Measurements from ENCODE around the gene FRMD4B.

Gene FRMD4B

GRCh38 chr3:69321301-69322157, 64.4 kb downstream of the FRMD4B start:
- no peak for DNase-seq

DNA sequence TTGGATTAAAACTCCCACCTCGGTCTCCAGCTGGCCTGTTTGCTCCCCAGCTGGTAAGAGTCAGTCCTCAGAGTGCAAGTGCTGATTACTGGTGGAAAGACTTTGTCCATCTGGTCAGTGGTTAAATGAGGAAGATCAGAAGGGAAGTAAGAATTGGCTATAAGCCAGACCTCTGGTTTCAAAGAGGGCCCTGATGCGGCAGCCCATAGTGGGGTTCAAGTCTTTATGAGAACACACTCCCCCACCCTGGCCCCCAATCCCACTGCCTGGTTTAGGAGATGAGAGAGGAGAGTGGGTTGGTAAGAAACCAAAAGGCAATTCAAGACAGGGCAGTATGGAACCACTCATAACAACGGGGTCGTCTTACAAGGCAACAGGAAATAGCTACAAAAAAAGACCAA, 65.0 kb downstream of the FRMD4B start:
- DNase-seq, result no peak

- no peak for DNase-seq
These were observed 66.2 kb downstream of the FRMD4B start for GRCh38 chr3:69319652-69320051.

- DNase-seq, result no peak
These were observed 67.5 kb downstream of the FRMD4B start for GRCh38 chr3:69318410-69318809.

DNA sequence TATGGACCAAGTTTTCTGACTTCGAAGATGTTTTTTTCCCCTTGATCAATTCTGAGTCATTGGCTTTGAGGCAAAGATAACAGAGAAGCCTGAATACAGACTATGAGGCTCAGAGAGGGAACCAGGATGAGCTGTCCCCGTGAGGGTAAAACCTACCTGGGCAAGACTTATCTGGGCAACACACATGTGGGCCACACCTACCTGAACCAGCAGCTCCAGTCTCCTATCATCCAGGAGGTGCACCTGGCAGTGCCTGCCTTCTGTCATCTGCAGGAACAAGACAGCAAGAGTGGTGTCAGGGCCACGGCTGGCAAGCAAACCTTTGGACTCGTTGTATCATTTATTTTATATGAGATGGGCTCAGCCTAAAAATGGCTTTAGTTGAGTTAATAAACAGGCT, 72.6 kb downstream of the FRMD4B start:
- no peak for DNase-seq

DNA sequence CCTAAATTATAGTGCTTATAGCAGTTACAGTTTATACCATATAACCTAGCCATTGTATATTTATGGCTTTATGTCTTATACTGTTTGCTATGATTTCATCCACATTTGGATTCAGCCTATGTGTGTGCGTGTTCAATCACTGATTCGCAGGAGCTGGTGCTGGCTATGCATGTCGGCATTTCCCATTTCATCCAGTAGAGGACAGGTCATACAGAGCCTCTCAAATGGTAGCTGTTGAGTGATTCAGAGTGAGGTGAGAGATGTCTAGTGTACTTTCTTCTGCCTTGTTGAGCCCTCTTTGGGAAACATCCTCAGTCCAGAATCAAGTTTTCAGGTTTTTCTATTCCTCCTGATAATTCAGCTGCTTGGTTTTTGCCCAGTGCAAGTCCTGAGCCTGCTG, 76.1 kb downstream of the FRMD4B start:
- DNase-seq, result no peak

GRCh38 chr3:69306239-69307185, 79.4 kb downstream of the FRMD4B start:
- peak; percentile 73 for DNase-seq

DNA sequence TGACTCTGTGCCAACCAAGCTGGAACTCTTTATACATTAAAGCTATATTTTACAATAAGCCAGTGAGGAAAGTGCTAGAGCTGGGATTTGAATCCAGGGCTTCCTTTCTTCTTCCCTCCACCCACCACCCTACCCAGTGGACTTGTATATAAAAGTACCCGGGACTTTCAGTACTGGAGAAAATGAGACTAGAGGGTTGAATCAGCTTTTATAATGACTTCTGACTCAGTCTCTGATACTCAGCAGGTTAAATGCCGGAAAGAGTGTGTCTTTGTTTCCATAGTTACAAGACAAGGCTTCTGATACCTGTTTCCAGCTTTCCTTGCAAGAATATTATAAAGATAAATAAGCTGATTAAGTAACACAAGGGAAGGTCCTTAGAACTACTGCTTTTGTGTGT, 80.9 kb downstream of the FRMD4B start:
- DNase-seq, result no peak

GRCh38 chr3:69304396-69304795, 81.5 kb downstream of the FRMD4B start:
- DNase-seq, result no peak

DNA sequence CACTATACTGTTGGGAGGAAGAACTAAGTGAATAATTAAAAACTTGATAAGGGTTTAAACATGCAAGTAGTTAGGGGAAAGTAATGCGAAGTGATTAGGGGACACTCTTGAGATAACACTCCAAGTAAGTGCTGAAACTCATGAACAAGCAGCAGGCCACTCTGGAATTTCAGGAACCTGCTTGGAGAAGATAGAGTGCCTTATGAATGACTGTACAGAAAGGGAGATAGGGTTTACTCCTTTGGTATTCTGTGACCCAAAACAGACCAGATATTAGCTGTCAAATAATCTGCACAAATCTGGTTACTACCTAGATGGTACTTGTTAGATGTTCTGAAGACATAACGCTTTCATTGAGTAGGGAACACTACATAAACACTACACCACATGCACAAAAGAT, 85.6 kb downstream of the FRMD4B start:
- DNase-seq, result no peak

- DNase-seq, result no peak
These were observed 86.5 kb downstream of the FRMD4B start for GRCh38 chr3:69299344-69299743.

GRCh38 chr3:69297501-69297900, 88.4 kb downstream of the FRMD4B start:
- DNase-seq, result no peak

DNA sequence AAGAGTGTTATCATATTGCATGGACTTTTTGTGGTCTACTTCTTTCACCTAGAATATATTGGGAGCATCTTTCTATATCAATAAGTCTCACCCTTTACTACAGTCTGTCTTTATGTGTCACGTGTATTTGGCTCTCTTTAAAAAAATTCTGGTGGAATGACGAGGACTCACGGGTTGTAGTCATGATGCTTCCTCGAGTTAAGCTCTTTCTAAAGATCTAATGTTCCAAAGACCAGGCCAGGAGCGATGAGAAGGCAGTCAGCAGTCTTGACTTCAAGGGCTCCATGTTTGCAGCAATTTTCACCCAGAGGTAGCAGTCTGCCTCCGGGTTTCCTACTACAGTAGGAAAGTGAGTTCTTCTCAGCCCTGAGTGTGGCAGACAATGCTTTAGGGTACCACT, 88.9 kb downstream of the FRMD4B start:
- no peak for DNase-seq

GRCh38 chr3:69294014-69294766, 91.7 kb downstream of the FRMD4B start:
- no peak for DNase-seq

- DNase-seq, result no peak
These were observed 92.8 kb downstream of the FRMD4B start for GRCh38 chr3:69292959-69293574.

DNA sequence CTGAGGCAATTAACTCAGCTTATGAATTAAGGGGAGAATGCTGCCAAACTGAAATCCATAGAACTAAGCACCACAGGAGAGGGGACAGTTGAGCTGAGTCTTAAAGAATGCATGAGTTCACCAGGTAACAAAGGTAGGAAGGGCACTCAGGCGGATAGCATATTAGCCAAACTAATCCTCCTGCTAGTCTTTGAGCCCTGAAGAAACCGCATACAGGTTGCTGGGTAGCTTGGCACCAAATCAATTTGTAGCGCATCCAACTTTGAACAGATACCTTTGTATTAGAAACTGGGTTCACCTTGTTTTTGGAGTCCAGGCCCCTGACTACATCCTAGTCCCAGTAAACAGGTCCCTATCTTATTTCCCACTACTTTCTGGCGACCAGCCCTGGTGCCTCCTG, 93.7 kb downstream of the FRMD4B start:
- DNase-seq, result no peak

DNA sequence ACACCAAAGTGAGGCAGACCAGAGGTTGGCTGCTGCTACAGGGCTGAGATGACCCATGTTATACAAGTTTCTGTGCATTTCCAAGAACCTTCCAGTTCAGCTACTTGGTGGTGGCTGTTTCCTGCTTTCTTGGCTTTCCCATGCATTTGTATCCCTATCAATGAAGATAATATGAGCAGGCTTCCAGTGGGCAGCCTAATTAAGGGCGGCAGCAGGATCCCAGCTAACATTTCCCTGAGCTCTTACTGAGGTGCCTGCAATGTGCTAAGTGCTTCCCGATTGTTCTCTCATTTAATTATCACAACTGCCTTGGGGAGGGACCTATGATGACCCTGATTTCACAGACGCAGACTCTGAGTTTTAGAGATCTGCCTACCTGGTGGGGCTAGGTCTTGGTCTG, 95.5 kb downstream of the FRMD4B start:
- DNase-seq, result no peak

DNA sequence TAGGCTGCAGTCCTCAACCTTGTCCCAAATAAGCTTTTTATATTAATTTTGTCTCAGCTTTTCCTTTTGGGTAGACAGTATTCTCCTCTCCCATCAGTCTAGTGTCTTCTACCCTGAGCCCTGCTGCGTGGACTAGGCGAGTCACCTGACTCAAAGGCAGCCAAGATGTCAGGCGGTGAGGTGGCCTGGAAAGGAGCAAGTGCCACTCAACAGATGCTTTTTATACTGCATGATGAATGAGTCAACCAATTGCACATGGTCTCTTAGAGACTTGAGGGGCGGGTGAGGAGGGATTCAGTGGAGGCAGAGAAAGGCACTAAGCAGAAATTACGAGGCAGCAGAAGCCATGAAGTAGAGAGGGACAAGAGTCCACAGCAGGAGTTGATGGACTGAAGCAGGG, 95.9 kb downstream of the FRMD4B start:
- DNase-seq, result no peak

- no peak for DNase-seq
These were observed 97.6 kb downstream of the FRMD4B start for GRCh38 chr3:69288161-69288895.

GRCh38 chr3:69283913-69284611, 101.8 kb downstream of the FRMD4B start:
- DNase-seq, result no peak

- DNase-seq, result no peak
These were observed 102.4 kb downstream of the FRMD4B start for GRCh38 chr3:69283496-69283895.

All from right forelimb (tissue), 1 donor.